Measurements from ENCODE around the gene ARID5A. TPM values are rescaled to one million over a fixed set of nuclear protein-coding genes. Genes with fewer than 3 reads are reported as not detected.
A peak's percentile ranks its signal among the peaks of the same experiment; 100 is the strongest.

The ARID5A gene
- total RNA-seq, 1 donor = 7.8 TPM

DNA sequence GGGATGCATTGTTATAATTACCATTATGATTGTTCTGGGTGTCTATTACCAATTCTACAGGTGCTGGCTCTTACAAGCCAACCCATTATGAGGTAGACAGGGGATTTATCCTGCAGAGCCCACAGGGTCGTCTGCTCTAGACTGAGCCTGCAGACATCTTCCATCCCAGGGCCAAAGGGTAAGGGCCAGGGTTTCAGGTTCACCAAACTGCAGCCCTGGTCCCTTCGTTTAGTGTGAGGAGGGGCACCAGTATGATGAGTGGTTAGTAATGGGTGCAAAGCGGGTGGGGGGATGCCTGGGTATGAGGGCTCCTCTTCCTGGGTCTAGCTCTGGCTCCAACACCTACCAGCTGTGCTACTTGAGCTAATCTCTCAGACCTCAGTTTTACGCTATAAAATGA is 1.2 kb upstream of the ARID5A start:
- H3K4me3 ChIP-seq (ENCODE audit: low read depth, low read length) = no peak overlapping the region
- no peak for DNase-seq (ENCODE audit: low read depth)
- TF ChIP-seq, protein P1, sequence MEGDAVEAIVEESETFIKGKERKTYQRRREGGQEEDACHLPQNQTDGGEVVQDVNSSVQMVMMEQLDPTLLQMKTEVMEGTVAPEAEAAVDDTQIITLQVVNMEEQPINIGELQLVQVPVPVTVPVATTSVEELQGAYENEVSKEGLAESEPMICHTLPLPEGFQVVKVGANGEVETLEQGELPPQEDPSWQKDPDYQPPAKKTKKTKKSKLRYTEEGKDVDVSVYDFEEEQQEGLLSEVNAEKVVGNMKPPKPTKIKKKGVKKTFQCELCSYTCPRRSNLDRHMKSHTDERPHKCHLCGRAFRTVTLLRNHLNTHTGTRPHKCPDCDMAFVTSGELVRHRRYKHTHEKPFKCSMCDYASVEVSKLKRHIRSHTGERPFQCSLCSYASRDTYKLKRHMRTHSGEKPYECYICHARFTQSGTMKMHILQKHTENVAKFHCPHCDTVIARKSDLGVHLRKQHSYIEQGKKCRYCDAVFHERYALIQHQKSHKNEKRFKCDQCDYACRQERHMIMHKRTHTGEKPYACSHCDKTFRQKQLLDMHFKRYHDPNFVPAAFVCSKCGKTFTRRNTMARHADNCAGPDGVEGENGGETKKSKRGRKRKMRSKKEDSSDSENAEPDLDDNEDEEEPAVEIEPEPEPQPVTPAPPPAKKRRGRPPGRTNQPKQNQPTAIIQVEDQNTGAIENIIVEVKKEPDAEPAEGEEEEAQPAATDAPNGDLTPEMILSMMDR (IDR thresholded peaks at IDR 0.05; ENCODE audit: insufficient read depth, low read length) = no peak

DNA sequence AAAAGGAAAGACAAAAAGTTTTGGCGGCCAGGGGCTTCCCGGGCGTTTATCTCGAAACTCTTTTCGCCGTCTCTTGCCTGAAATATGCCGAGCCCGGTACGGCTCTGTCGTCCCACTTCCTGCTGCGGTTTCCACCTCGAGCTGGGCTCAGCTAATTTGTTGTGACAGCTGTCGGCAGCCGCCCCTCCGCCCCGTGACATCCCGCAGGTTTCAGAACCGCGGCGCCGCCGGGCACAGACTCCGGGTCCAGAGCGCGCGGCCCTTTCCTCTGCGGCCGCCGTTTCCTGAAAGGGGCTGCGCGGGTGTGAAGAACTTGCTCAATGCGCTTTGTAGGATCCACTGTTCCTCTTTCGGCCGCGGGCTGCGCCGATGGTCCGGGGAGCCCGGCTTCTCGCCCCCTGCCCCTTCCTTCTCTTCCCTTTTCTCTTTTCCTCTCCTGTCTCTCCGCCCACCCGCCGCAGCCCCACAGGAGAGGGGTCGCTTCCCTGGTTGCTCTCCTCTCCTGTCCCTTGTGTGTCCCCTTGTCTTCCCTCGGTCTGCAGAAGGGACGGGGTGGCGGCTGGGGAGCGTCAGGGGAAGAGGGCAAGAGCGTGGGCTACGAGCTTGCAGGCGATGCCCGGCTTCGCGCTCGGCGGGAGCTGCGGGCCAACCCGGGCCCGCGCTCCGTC is 648 bp downstream of the ARID5A start:
- TF ChIP-seq, protein P1 (IDR thresholded peaks at IDR 0.05; ENCODE audit: insufficient read depth, low read length) = no peak
- DNase-seq (ENCODE audit: low read depth) = peak; percentile 42
- peak overlapping the region; percentile 76 for H3K4me3 ChIP-seq (ENCODE audit: low read depth, low read length)

DNA sequence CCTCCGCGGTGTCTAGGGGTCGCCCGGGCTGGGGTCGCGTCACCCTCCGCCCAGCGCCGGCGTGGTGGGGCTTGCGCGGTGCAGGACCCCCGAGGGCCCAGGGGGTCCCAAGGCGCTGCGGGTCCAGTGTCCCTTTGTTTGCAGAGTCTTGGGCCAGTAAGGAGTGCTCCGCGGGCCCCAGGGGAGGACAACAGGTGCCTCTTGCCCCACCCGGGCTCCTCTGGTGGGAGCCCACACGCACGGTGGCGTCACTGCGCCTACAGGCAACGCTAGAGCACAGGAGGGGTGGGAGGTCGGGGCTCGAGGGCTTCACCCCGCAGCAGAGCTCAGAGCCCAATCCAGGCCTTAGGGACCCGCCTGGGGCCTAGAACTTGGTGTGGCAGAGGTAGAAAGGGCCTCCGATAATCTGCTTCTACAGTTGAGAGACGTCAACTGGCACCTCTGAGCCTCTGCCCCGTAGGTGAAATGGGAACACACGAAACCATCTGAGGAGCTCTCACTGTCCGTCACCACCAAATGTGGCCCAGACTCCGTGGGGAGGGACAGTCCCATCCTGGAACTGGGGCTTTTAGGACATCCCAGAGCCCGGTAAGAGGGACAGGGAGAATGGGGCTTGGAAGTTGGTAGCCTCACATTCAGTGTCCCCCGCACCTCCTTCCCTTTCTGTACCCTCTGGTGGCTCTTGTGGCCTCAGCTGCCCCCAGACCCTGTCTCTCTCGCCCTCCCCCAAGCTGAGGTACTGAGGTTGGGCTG is 1.4 kb downstream of the ARID5A start:
- peak overlapping the region; percentile 76 for H3K4me3 ChIP-seq (ENCODE audit: low read depth, low read length)
- TF ChIP-seq, protein P1 (IDR thresholded peaks at IDR 0.05; ENCODE audit: insufficient read depth, low read length) = no peak
- DNase-seq (ENCODE audit: low read depth) = no peak

DNA sequence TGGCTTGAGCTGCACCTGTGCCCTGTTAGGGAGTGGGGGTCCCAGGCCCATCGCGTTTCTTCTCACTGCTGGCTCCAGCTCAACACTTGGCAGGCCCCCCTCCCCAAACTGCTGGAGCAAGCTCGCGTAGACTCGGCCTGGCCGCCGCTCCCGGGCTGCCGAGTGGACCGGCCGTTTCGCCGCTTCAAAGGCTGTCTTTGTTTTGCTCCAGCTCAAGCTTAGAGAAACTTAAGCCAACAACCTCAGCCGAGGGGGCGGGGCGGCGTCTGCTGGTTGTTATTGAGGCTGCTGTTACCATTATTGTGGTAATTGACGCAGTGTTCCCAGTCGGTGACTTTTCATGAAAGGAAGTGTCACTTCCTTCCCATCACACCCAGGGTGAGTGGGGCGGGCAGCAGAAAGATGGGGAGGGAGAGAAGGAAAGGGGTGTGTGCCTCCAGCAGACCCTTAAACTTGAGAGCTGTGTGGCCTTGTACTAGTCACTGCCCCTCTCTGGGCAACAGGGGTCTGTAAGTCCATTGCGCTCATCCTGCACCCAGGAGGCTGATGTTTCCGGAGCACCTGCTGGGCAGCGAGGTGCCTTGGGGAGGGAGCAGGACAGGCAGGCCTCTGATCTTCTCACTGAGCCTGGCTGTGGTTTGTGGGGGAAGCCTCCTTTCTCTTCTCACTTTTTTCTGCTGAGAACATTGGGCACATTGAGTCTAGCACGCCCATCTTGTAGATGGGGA is 2.1 kb downstream of the ARID5A start:
- TF ChIP-seq, protein P1 (IDR thresholded peaks at IDR 0.05; ENCODE audit: insufficient read depth, low read length) = no peak
- no peak for DNase-seq (ENCODE audit: low read depth)

DNA sequence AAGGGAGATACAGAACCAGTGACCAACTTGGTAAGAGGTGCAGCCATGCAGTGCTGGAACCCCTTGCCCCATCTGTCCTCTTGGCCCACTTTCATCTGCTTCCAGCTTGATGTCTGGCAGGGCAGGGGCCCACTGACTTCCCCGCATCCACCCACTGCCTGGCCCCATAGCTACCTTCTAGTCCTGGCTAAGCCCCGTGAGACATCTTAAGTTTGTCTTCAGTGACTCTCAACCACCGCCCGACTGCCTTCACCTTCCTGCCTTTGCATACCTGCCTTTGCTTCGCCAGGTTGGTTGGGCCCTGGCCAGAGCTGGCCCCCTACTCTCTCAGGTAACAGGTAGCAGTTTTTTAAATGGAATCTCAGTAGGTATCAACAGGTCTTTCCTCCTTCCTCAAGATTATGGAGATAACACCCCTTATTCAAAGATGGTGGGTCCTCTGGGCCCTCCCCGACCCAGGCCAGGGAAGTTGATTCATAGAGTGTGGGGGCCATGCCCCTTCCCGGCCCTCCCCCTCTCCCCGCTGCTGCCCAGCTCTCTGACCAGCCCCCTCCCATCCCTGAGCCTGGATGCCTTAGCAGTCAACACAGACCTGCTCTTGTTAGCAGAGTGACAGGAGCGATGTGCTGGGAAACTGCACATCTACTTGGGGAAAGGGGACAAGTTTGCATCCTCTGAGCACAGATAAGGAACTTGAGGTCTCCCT is 2.8 kb downstream of the ARID5A start:
- TF ChIP-seq, protein P1 (IDR thresholded peaks at IDR 0.05; ENCODE audit: insufficient read depth, low read length) = no peak
- DNase-seq (ENCODE audit: low read depth) = no peak
- no peak overlapping the region for H3K4me3 ChIP-seq (ENCODE audit: low read depth, low read length)

More for the DNA sequence above, 2.1 kb downstream of the ARID5A start:
- peak overlapping the region; percentile 76 for H3K4me3 ChIP-seq (ENCODE audit: low read depth, low read length)

DNA sequence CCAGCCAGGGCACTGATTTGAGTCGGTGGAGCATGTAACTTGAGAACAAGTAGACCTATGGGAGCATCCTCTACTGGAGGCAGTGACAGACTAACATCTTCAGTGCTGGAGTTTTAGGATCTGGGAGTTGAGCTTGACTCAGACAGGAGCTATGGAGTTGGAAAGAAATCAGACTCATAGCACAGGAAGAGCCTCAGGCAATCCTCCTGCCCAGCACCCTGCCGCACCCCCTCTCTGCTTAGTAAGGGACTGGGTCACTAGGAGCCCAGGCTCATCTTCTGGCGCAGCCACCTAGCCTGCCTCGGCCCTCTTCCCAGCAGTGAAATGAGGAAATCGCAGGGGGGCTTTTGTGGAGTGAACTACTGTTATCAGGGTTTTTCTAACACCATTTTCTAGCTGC is 3.6 kb downstream of the ARID5A start:
- TF ChIP-seq, protein P1 (IDR thresholded peaks at IDR 0.05; ENCODE audit: insufficient read depth, low read length) = no peak
- peak; percentile 41 for DNase-seq (ENCODE audit: low read depth)
- no peak overlapping the region for H3K4me3 ChIP-seq (ENCODE audit: low read depth, low read length)

All from fibroblast of the aortic adventitia (primary cell).